Aorta (tissue), 5 donors: ENCODE measurements around the gene MS4A13. TPM values are rescaled to one million over a fixed set of nuclear protein-coding genes. Genes with fewer than 3 reads are reported as not detected.
"Not testable (repeated sequence)": the region's sequence is repeated elsewhere in the genome, so short reads cannot be mapped to it uniquely, and the experiment has no call there.

Experiments
- ATAC-seq: fragments of 200-7000 bp; cut with Tn5 transposase; one replicate; pipeline ENCODE4 v1.9.1; 2022; ENCODE audit warnings: moderate library complexity; ENCODE audit not compliant: low FRiP score
- DNase-seq, 2 donors: peaks; one replicate each; pipeline ENCODE4 v3.0.0-alpha.2; 2020
- H3K27ac ChIP-seq, 2 donors: one replicate each; pipeline ENCODE4 v1.5.1; 2013; ENCODE audit warnings: low read length in 2 of 2, mild to moderate bottlenecking in 2 of 2, moderate library complexity in 2 of 2, control low read depth in 1 of 2, inconsistent platforms in 1 of 2, low read depth in 1 of 2
- H3K27me3 ChIP-seq, 2 donors: one replicate each; pipeline ENCODE4 v1.6.1; 2013; ENCODE audit warnings: control low read depth in 1 of 2, low read length in 1 of 2, mild to moderate bottlenecking in 1 of 2, moderate library complexity in 1 of 2; ENCODE audit not compliant: insufficient read depth in 2 of 2, control insufficient read depth in 1 of 2
- H3K36me3 ChIP-seq, 2 donors: one replicate each; pipeline ENCODE4 v1.6.1; 2013; ENCODE audit warnings: control low read depth in 1 of 2, low read length in 1 of 2, mild to moderate bottlenecking in 1 of 2; ENCODE audit not compliant: insufficient read depth in 2 of 2, control insufficient read depth in 1 of 2
- H3K4me1 ChIP-seq, 2 donors: one replicate each; pipeline ENCODE4 v1.6.1; 2013; ENCODE audit warnings: low read length in 2 of 2, control low read depth in 1 of 2, mild to moderate bottlenecking in 1 of 2, moderate library complexity in 1 of 2; ENCODE audit not compliant: insufficient read depth in 2 of 2, control insufficient read depth in 1 of 2
- H3K4me3 ChIP-seq, 2 donors: one replicate each; pipeline ENCODE4 v1.5.1; 2013; ENCODE audit warnings: low read length in 2 of 2, control low read depth in 1 of 2, mild to moderate bottlenecking in 1 of 2
- H3K9me3 ChIP-seq: one replicate; pipeline ENCODE4 v1.6.1; 2013; ENCODE audit warnings: mild to moderate bottlenecking, low read length; ENCODE audit not compliant: control insufficient read depth
- WGBS, 2 donors: extraction: QIAGEN DNeasy Blood & Tissue Kit; methylation state at CpG; one replicate each; pipeline ENCODE4 v1.1.7; 2013; 5-methylcytosine and 5-hydroxymethylcytosine counted together
- intact Hi-C, 2 donors: fragments of 100-400 bp; cut with DNase I; formaldehyde crosslinking; loops; one replicate each; pipeline versions ENCODE4 v1.14.2 to v1.15.0; 2022
- polyA plus RNA-seq, 2 donors: library from polyadenylated mRNA; stranded (reverse); fragments of 200-250 nt; gene quantifications; one replicate each; pipeline ENCODE4 v1.2.3, GENCODE V29; 2013
- total RNA-seq, 2 donors: library from RNA; stranded (reverse); fragmentation: NEBNext Ultra II Directional; extraction: Animal tissue kit (Norgen Biotek cat#: 25700); gene quantifications; one replicate each; pipeline ENCODE4 v1.2.1, GENCODE V29; 2021
- donor health status: healthy with polysubstance abuse.
- donor health status: Bipolar disorder and iron deficiency.
- donor health status: DM: no; HTN: no; CAD: no.
- donor health status: DM: no; HTN: no; CAD: no.
- donor health status: DM: yes; HTN: yes; CAD: no.

The MS4A13 gene
- total and polyA plus RNA-seq, 4 donors, result not detected

DNA sequence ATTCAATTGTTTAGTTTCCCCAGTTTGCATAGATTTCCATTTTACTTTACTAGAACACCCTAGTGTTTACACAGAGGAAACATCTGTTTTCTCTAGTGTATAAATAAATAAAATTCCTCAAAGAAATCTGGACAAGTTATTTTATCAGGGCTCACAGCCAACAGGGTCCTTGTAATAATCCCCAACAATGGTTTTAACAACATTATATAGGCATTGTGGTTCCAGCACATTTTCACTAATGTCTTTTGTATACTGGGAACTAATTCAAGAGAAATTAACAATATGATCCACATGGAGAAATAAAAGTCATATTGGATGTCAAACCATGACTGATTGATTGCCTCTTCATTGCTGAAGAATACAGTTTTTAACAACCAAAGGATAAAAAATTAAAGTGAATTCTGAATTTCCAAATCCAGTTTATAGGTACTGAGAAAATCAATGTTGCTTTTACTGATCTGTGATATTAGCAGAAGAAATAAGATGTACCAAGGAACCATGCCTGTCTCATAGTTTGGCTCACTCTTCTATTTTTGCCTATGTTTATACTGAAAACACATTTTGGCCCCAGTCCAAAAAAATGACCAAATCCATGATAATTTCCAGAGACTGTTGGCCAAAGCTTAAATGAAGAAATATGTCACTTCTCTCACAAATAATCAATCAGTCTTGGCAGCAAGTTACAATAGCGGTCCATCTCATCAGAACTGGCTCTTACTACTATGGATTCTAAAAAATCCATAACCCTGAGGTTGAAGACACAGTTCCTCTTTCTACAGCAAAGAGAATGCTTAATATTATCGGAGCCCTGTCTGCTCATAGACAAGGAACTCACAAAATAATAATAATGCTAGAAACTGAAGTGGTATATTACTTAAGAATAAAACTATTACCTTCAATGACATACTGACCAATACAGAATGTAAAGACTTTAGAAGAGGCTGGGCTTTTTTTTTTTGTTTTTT lies 1.4 kb upstream of the MS4A13 start:
- Histone ChIP-seq H3K27me3 (no peaks in the 10 kb centered on the region), H3K9me3 (peaks cover 2% of the 10 kb centered on the region), H3K36me3 (no peaks in the 10 kb centered on the region), H3K4me1 (no peaks in the 10 kb centered on the region), H3K4me3 (no peak overlapping the region), H3K27ac (no peak overlapping the region)
- intact Hi-C loops, result no loop called here
- ATAC-seq, result no peak
- WGBS, 2 donors, result 29% methylated on average over 2 of the region's 2 CpGs
- no peak for DNase-seq

DNA sequence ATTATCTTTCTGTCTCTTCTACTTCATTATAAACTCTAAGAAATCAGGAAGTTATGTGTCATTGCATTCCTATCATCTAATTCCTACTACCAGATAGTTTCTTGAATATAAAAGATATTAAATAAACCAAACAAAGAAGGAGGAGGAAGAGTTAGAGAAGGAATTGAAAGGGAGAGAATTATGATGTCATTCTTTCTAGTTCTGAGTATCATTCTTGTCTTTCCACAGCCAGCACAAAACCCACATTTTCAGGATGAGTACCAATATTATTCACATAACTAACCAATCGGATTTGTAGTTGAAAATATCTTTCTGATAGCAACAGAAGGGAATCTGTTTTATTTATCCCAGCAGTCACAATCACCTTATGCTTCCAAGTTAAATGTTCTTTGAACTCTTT lies 13.3 kb downstream of the MS4A13 start:
- intact Hi-C loops, result no loop called here
- H3K27ac ChIP-seq, result no peak overlapping the region
- no peaks in the 10 kb centered on the region for H3K36me3 ChIP-seq
- H3K4me3 ChIP-seq, result no peak overlapping the region
- no peaks in the 10 kb centered on the region for H3K9me3 ChIP-seq
- DNase-seq (no peak), ATAC-seq (no peak)
- WGBS, 2 donors, result 56% methylated on average over 1 of the region's 1 CpG
- no peaks in the 10 kb centered on the region for H3K27me3 ChIP-seq
- no peaks in the 10 kb centered on the region for H3K4me1 ChIP-seq

DNA sequence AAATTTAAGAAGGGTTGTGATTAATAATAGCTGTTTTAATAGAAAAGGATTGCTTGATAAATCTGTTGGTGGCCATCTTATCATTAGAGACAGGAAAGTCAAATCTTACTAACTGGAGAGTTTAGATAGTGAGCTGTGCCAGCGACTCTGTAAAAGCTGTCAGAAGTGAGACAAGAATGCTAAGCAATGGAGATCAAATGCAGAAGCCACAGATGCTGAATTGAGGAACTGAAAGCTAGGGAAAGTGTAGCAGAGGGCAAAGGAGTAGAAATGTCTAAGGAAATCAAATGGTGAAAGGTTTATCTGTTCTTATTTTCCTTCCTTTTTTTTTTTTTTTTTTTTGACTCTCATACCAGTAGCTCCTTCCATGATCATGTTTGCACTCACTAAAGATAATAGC lies 13.7 kb downstream of the MS4A13 start:
- Histone ChIP-seq H3K36me3 (no peaks in the 10 kb centered on the region), H3K9me3 (no peaks in the 10 kb centered on the region), H3K27ac (no peak overlapping the region), H3K27me3 (no peaks in the 10 kb centered on the region), H3K4me3 (no peak overlapping the region), H3K4me1 (no peaks in the 10 kb centered on the region)
- DNase-seq, result no peak
- intact Hi-C loops, result no loop called here
- WGBS, 2 donors, result 33 to 52% methylated on average over 1 of the region's 1 CpG
- ATAC-seq, result no peak

DNA sequence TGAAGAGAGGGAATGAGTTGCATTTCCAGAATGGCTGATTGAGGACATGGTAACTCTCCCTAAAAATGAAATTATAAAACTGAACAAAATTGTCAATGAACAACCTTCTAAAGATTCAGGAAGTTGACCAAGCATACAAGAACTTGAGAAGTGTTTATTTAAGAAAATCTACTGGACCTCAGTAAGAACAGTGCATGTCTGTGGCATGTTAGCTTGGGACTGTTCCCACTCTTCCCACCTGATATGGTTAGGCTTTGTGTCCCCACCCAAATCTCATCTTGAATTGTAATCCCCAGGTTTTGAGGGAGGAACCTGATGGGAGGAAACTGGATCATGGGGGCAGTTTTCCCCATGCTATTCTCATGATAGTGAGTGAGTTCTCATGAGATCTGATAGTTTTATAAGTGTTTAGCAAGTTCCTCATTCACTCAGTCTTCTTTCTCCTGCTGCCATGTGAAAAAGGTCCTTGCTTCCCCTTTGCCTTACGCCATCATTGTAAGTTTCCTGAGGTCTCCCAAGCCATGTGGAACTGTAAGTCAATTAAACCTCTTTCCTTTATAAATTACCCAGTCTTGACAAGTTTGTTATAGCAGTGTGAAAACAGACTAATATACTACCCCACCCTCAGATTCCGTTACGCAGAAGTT lies 15.4 kb downstream of the MS4A13 start:
- intact Hi-C loops, result no loop called here
- no peak for ATAC-seq
- Histone ChIP-seq H3K9me3 (no peaks in the 10 kb centered on the region), H3K27me3 (no peaks in the 10 kb centered on the region), H3K27ac (no peak overlapping the region), H3K4me1 (no peaks in the 10 kb centered on the region), H3K4me3 (no peak overlapping the region), H3K36me3 (no peaks in the 10 kb centered on the region)
- no peak for DNase-seq
- WGBS, 2 donors, result 91 to 92% methylated on average over 3 of the region's 3 CpGs

DNA sequence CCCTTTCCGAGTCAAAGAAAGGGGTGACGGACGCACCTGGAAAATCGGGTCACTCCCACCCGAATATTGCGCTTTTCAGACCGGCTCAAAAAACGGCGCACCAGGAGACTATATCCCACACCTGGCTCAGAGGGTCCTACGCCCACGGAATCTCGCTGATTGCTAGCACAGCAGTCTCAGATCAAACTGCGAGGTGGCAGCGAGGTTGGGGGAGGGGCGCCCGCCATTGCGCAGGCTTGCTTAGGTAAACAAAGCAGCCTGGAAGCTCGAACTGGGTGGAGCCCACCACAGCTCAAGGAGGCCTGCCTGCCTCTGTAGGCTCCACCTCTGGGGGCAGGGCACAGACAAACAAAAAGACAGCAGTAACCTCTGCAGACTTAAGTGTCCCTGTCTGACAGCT lies 17.2 kb downstream of the MS4A13 start:
- H3K4me3 ChIP-seq, ATAC-seq, H3K4me1 ChIP-seq, H3K27ac ChIP-seq, intact Hi-C loops, DNase-seq, H3K27me3 ChIP-seq, H3K36me3 ChIP-seq, H3K9me3 ChIP-seq: not testable (repeated sequence)
- WGBS, 2 donors, result 86 to 87% methylated on average over 12 to 18 of the region's 18 CpGs

DNA sequence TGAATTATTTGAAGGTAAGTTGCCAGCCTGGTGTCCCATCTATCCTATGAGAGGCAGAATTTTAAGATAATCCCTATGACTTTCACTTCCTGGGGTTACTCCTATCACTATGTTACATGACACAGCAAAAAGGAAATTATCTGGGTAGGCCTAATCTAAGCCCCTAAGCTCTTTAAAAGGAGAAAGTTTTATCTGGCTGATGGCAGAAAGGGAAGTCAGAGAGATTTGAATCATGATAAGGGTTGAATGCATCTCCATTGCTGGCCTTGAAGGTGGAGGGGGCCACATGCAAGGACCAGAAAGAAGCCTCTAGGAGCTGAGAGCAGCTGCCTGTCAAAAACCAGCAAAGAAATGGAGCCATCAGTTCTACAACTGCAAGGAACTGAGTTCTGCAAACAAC lies 23.4 kb downstream of the MS4A13 start:
- intact Hi-C loops, ATAC-seq, H3K9me3 ChIP-seq, H3K4me1 ChIP-seq, H3K27me3 ChIP-seq, H3K36me3 ChIP-seq, DNase-seq, H3K4me3 ChIP-seq, H3K27ac ChIP-seq: not testable (repeated sequence)

DNA sequence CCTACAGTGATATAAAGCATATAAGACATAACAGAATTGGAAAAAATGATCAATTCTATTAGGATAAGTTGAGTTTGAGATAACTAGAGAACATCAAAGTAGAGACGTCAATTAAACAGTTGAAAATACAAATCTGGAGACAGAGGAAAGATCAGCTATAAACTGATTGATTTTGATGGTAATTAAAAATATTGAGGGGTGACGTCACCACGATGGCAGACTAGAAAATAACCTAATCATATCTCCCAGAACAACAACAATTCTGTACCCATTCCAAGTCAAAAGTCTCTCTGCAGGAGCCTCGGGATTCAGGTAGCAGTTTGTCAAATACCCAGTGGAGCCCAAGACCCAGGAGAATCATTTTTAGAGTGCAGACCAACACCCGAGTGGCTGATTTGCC lies 28.9 kb downstream of the MS4A13 start:
- ATAC-seq, result no peak
- no peak for DNase-seq
- Histone ChIP-seq H3K27me3 (no peaks in the 10 kb centered on the region), H3K9me3 (no peaks in the 10 kb centered on the region), H3K36me3 (no peaks in the 10 kb centered on the region), H3K4me3 (no peak overlapping the region), H3K4me1 (no peaks in the 10 kb centered on the region), H3K27ac (no peak overlapping the region)
- intact Hi-C loops, result no loop called here
- 75 to 77% methylated on average over 5 of the region's 5 CpGs for WGBS, 2 donors

DNA sequence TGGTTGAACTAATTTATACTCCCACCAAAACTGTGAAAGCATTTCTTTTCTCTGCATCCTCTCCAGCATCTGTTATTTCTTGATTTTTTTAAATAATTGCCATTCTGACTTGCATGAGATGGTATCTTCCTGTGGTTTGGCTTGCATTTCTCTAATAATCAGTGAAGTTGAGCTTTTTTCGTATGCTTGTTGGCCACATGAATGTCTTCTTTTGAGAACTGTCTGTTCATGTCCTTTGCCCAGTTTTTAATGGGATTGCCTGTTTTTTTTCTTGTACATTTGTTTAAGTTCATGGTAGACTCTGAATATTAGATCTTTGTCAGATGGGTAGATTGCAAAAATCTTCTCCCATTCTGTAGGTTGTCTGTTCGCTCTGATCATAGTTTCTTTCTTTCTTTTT lies 46.1 kb downstream of the MS4A13 start:
- intact Hi-C loops, result no loop called here
- Histone ChIP-seq H3K4me3 (no peak overlapping the region), H3K9me3 (peaks cover 4% of the 10 kb centered on the region), H3K27me3 (no peaks in the 10 kb centered on the region), H3K36me3 (no peaks in the 10 kb centered on the region), H3K4me1 (no peaks in the 10 kb centered on the region), H3K27ac (no peak overlapping the region)
- ATAC-seq (no peak), DNase-seq (no peak)
- WGBS, 2 donors, result 32 to 35% methylated on average over 2 of the region's 2 CpGs
